ENCODE measurements around the gene FTO.

FTO gene

DNA sequence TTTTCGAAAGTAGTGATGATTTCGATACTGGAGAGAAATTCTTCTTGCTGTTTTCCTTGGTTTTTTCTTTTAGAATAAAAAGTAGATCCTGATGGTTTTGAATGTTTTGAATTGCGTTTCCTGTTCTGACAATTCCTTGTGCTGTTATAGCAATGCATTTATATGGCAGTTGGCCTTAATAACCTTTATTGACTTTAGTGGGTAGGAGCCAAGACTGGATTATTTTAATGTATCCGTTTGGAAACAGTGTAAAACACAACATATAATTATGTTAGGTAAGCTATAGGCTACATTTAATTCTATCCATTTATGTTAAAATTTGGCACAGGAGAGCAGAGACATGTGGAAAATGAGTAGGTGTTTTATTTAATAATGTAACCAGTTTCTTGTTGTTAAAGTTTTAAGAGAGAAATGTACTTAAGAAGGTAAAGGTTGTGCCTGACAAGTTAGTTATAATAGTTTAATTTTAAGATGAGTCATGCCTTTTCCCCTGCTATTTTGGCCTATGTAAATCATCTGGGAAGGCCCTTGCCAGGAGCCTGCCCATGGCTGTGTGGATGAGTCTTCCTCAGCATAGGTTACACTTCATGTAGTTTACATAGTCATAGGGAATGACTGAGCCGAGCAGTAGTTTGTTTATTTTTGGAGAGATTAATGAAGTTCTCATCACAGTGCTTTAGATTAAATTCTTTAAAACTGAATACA, 189.9 kb downstream of the FTO start:
- Histone ChIP-seq H3F3A (ENCODE audit: insufficient read depth, low read length) (no peaks in the 10 kb centered on the region), H3K4me1 (ENCODE audit: low read length) (no peaks in the 10 kb centered on the region), H3K9ac (ENCODE audit: low read length) (no peak overlapping the region), H3K9me3 (replicated peaks; ENCODE audit: insufficient read depth, low read length) (no peaks in the 10 kb centered on the region), H3K4me2 (ENCODE audit: low read depth, low read length) (no peak overlapping the region), H4K20me1 (ENCODE audit: insufficient read depth, low read length) (no peaks in the 10 kb centered on the region), H3K27ac (ENCODE audit: low read length) (no peak overlapping the region), H3K36me3 (replicated peaks; ENCODE audit: insufficient read depth, low read length) (no peaks in the 10 kb centered on the region), H3K27me3 (replicated peaks; ENCODE audit: insufficient read depth, low read length) (no peaks in the 10 kb centered on the region), H3K79me2 (ENCODE audit: low read length) (no peaks in the 10 kb centered on the region), H2AFZ (ENCODE audit: low read length) (no peak overlapping the region), H3K9me2 (replicated peaks; ENCODE audit: insufficient read depth, low read length) (no peaks in the 10 kb centered on the region), H3K4me3 (ENCODE audit: low read length) (no peak overlapping the region)
- TF ChIP-seq, protein P1, sequence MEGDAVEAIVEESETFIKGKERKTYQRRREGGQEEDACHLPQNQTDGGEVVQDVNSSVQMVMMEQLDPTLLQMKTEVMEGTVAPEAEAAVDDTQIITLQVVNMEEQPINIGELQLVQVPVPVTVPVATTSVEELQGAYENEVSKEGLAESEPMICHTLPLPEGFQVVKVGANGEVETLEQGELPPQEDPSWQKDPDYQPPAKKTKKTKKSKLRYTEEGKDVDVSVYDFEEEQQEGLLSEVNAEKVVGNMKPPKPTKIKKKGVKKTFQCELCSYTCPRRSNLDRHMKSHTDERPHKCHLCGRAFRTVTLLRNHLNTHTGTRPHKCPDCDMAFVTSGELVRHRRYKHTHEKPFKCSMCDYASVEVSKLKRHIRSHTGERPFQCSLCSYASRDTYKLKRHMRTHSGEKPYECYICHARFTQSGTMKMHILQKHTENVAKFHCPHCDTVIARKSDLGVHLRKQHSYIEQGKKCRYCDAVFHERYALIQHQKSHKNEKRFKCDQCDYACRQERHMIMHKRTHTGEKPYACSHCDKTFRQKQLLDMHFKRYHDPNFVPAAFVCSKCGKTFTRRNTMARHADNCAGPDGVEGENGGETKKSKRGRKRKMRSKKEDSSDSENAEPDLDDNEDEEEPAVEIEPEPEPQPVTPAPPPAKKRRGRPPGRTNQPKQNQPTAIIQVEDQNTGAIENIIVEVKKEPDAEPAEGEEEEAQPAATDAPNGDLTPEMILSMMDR (IDR thresholded peaks at IDR 0.05; ENCODE audit: low read length): no peak
- TF ChIP-seq EZH2phosphoT487 (IDR thresholded peaks at IDR 0.05; ENCODE audit: low read length) (no peak), EZH2 (optimal IDR thresholded peaks at IDR 0.05; ENCODE audit: low read depth, low read length) (no peak)
- no peak for DNase-seq

DNA sequence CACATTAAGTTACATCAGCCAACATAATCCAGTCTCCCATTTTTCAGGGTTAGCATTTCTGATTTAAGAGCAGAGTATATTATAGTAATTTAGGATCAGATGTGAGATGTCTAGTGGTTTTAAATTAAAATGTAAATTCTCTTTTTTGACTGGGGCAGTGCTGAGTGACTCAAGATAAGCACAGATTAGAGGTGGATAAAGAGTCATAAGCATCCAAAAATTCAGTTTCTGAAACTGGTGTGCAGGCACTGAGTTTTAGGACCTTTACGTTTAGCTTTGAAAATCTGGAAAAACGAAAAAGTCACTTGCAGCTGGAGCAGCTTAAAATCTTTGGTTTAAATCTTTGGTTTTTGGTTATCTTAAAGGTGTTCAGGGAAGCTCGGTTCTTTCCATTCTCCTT, 190.7 kb downstream of the FTO start:
- H3K4me1 ChIP-seq (ENCODE audit: low read length): no peaks in the 10 kb centered on the region
- no peaks in the 10 kb centered on the region for H3K36me3 ChIP-seq (replicated peaks; ENCODE audit: insufficient read depth, low read length)
- no peak overlapping the region for H3K27ac ChIP-seq (ENCODE audit: low read length)
- H3K27me3 ChIP-seq (replicated peaks; ENCODE audit: insufficient read depth, low read length): no peaks in the 10 kb centered on the region
- no peaks in the 10 kb centered on the region for H3F3A ChIP-seq (ENCODE audit: insufficient read depth, low read length)
- no peaks in the 10 kb centered on the region for H3K9me3 ChIP-seq (replicated peaks; ENCODE audit: insufficient read depth, low read length)
- no peak overlapping the region for H3K9ac ChIP-seq (ENCODE audit: low read length)
- no peaks in the 10 kb centered on the region for H4K20me1 ChIP-seq (ENCODE audit: insufficient read depth, low read length)
- TF ChIP-seq EZH2 (optimal IDR thresholded peaks at IDR 0.05; ENCODE audit: low read depth, low read length): no peak
- no peak for TF ChIP-seq EZH2phosphoT487 (IDR thresholded peaks at IDR 0.05; ENCODE audit: low read length)
- TF ChIP-seq, protein P1 (IDR thresholded peaks at IDR 0.05; ENCODE audit: low read length): no peak
- no peak overlapping the region for H3K4me3 ChIP-seq (ENCODE audit: low read length)
- H3K9me2 ChIP-seq (replicated peaks; ENCODE audit: insufficient read depth, low read length): no peaks in the 10 kb centered on the region
- H3K79me2 ChIP-seq (ENCODE audit: low read length): no peaks in the 10 kb centered on the region
- no peak overlapping the region for H2AFZ ChIP-seq (ENCODE audit: low read length)
- H3K4me2 ChIP-seq (ENCODE audit: low read depth, low read length): no peak overlapping the region
- no peak for DNase-seq

DNA sequence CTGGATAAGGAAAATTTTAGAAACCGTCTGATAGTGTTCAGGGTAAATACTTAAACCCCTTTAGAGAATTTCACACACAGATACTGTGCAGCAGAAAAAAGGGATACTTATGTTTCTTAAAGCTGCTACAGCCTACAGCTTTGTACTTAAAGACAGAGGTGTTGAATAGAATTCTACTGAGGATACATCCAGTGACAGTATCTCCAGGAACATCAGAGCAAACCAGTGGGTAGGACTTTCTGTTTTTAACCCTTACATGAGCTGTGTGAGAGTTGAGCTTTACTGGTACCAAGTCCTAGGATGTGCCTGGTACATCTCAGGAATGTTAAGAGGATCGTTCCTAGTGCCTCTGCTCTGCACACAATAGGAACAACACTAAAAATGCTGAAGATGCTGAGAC, 191.5 kb downstream of the FTO start:
- no peak overlapping the region for H3K27ac ChIP-seq (ENCODE audit: low read length)
- H3K4me2 ChIP-seq (ENCODE audit: low read depth, low read length): no peak overlapping the region
- H3K9me2 ChIP-seq (replicated peaks; ENCODE audit: insufficient read depth, low read length): no peaks in the 10 kb centered on the region
- H3K4me3 ChIP-seq (ENCODE audit: low read length): no peak overlapping the region
- TF ChIP-seq, protein P1 (IDR thresholded peaks at IDR 0.05; ENCODE audit: low read length): no peak
- TF ChIP-seq EZH2 (optimal IDR thresholded peaks at IDR 0.05; ENCODE audit: low read depth, low read length) (no peak), EZH2phosphoT487 (IDR thresholded peaks at IDR 0.05; ENCODE audit: low read length) (no peak)
- H3F3A ChIP-seq (ENCODE audit: insufficient read depth, low read length): no peaks in the 10 kb centered on the region
- no peak overlapping the region for H2AFZ ChIP-seq (ENCODE audit: low read length)
- DNase-seq: no peak
- no peaks in the 10 kb centered on the region for H3K9me3 ChIP-seq (replicated peaks; ENCODE audit: insufficient read depth, low read length)
- H3K9ac ChIP-seq (ENCODE audit: low read length): no peak overlapping the region
- no peaks in the 10 kb centered on the region for H3K36me3 ChIP-seq (replicated peaks; ENCODE audit: insufficient read depth, low read length)
- no peaks in the 10 kb centered on the region for H4K20me1 ChIP-seq (ENCODE audit: insufficient read depth, low read length)
- no peaks in the 10 kb centered on the region for H3K4me1 ChIP-seq (ENCODE audit: low read length)
- H3K79me2 ChIP-seq (ENCODE audit: low read length): no peaks in the 10 kb centered on the region
- no peaks in the 10 kb centered on the region for H3K27me3 ChIP-seq (replicated peaks; ENCODE audit: insufficient read depth, low read length)
